Measurements from ENCODE around the gene PIP5K1B. TPM values are rescaled to one million over a fixed set of nuclear protein-coding genes. Genes with fewer than 3 reads are reported as not detected.

The PIP5K1B gene
- total and polyA plus RNA-seq, 2 donors (not counting 3 experiments of a cell fraction or from before 2014, with no cell fraction given): 0.27 TPM; not detected in 1

- Histone ChIP-seq H3K79me2 (ENCODE audit: control insufficient read depth, insufficient read depth, low read length) (no peaks in the 10 kb centered on the region), H3K4me2 (ENCODE audit: insufficient read depth, low read length) (peak overlapping the region; percentile 56), H3K9me1 (replicated peaks; ENCODE audit: control insufficient read depth, extremely low read depth, insufficient read depth, low read length) (no peaks in the 10 kb centered on the region), H3K4me1 (ENCODE audit: control insufficient read depth, extremely low read depth, insufficient read depth, low read length) (no peaks in the 10 kb centered on the region), H3K9ac (replicated peaks; ENCODE audit: extremely low read depth, insufficient read depth, low read length) (no peak overlapping the region), H3K9me3 (replicated peaks; ENCODE audit: control insufficient read depth, insufficient read depth, low read length) (no peaks in the 10 kb centered on the region), H4K20me1 (replicated peaks; ENCODE audit: control insufficient read depth, extremely low read depth, insufficient read depth, low read length) (no peaks in the 10 kb centered on the region), H2AFZ (ENCODE audit: low read depth, low read length) (peak overlapping the region; percentile 17), H3K4me3 (replicated peaks in 1 of 3; ENCODE audit: insufficient read depth in 1 of 3, low read depth in 1 of 3, low read length in 3 of 3) (peak overlapping the region in 1 of 3 experiments; percentile 52), H3K36me3 (ENCODE audit: control insufficient read depth in 2 of 2, extremely low read depth in 1 of 2, insufficient read depth in 2 of 2, low read length in 2 of 2) (no peaks in the 10 kb centered on the region), H3K27ac (ENCODE audit: insufficient read depth, low read depth, low read length) (no peak overlapping the region), H3K27me3 (ENCODE audit: control insufficient read depth in 2 of 2, insufficient read depth in 2 of 2, low read length in 2 of 2) (peaks cover 39 to 48% of the 10 kb centered on the region in 2 experiments)
- dilution Hi-C loops (cut with MboI; ENCODE audit: extremely low pct_ligation_motif_present, low sequenced_read_pairs): no loop called here
- CTCF ChIA-PET: no interaction called here
- BruUV-seq (replicated peaks): no TSS peak
- no peak for FAIRE-seq
- POLR2A ChIA-PET: no interaction called here
- intact Hi-C loops (cut with micrococcal nuclease): loop anchor here (5.0 kb wide), 1 partner anchor 72 kb away; no protein-coding TSS in a partner anchor
- TF ChIP-seq FOS (IDR thresholded peaks at IDR 0.05; ENCODE audit: borderline replicate concordance, insufficient read depth, low read length): no peak
- TF ChIP-seq POLR2AphosphoS5 (IDR thresholded peaks at IDR 0.05; ENCODE audit: insufficient read depth, low read depth, low read length): no peak
- no peak for TF ChIP-seq POLR2A (IDR thresholded peaks at IDR 0.05; ENCODE audit: low read depth, low read length)
- peak; percentile 36 for TF ChIP-seq EZH2 (IDR thresholded peaks at IDR 0.05; ENCODE audit: borderline replicate concordance, low read depth, low read length, severe bottlenecking)
- no peak for TF ChIP-seq JUN (IDR thresholded peaks at IDR 0.05; ENCODE audit: borderline replicate concordance, insufficient read depth, insufficient read length, low read depth)
- no peak for TF ChIP-seq MYC (IDR thresholded peaks at IDR 0.05; ENCODE audit: low read depth, low read length)
- TF ChIP-seq, protein P1, sequence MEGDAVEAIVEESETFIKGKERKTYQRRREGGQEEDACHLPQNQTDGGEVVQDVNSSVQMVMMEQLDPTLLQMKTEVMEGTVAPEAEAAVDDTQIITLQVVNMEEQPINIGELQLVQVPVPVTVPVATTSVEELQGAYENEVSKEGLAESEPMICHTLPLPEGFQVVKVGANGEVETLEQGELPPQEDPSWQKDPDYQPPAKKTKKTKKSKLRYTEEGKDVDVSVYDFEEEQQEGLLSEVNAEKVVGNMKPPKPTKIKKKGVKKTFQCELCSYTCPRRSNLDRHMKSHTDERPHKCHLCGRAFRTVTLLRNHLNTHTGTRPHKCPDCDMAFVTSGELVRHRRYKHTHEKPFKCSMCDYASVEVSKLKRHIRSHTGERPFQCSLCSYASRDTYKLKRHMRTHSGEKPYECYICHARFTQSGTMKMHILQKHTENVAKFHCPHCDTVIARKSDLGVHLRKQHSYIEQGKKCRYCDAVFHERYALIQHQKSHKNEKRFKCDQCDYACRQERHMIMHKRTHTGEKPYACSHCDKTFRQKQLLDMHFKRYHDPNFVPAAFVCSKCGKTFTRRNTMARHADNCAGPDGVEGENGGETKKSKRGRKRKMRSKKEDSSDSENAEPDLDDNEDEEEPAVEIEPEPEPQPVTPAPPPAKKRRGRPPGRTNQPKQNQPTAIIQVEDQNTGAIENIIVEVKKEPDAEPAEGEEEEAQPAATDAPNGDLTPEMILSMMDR (IDR thresholded peaks at IDR 0.05; ENCODE audit: extremely low read depth in 1 of 2, insufficient read depth in 1 of 2, low read depth in 1 of 2, low read length in 2 of 2): no peak
- no peak for TF ChIP-seq GATA2 (IDR thresholded peaks at IDR 0.05; ENCODE audit: insufficient read depth, insufficient read length, low read depth, low read length)
- peak; percentile 10 for DNase-seq (ENCODE audit: low read depth, low spot score)
Observed at GRCh38 chr9:68705531-68706362, 707 bp downstream of the PIP5K1B start.
